GM12874 (cell line): ENCODE measurements around the gene PFN2.

Experiments used
- CTCF ChIP-seq: IDR thresholded peaks from 2 replicates; pipeline ENCODE4 v1.5.1; 2011; ENCODE audit warnings: low read depth, mild to moderate bottlenecking, control low read depth, low read length, moderate library complexity; ENCODE audit not compliant: insufficient read depth

The PFN2 gene

GRCh38 chr3:149970716-149971402, at the start of gene PFN2:
PFN2 (minus strand) TSS chr3:149970895; CDS start chr3:149970856, 39 bp downstream.
- no peak for TF ChIP-seq CTCF

- TF ChIP-seq CTCF = no peak
These were observed 45.2 kb upstream of the PFN2 start for GRCh38 chr3:150015901-150016300.

- no peak for TF ChIP-seq CTCF
These were observed 44.1 kb upstream of the PFN2 start for GRCh38 chr3:150014782-150015181.

- no peak for TF ChIP-seq CTCF
These were observed 43.1 kb upstream of the PFN2 start for GRCh38 chr3:150013801-150014200.

GRCh38 chr3:150006794-150007193, 36.1 kb upstream of the PFN2 start:
- no peak for TF ChIP-seq CTCF

- TF ChIP-seq CTCF = no peak
These were observed 34.8 kb upstream of the PFN2 start for GRCh38 chr3:150005243-150006112.

GRCh38 chr3:150000641-150001040, 29.9 kb upstream of the PFN2 start:
- TF ChIP-seq CTCF = no peak
